HG03064 (cell line): Measurements from ENCODE around the gene PDE6D.

Source experiments
- ATAC-seq: cut with Tn5 transposase; IDR thresholded peaks from one replicate; pipeline ENCODE4 v1.9.1; 2021; ENCODE audit warnings: low read depth; ENCODE audit not compliant: unreplicated experiment

PDE6D gene

DNA sequence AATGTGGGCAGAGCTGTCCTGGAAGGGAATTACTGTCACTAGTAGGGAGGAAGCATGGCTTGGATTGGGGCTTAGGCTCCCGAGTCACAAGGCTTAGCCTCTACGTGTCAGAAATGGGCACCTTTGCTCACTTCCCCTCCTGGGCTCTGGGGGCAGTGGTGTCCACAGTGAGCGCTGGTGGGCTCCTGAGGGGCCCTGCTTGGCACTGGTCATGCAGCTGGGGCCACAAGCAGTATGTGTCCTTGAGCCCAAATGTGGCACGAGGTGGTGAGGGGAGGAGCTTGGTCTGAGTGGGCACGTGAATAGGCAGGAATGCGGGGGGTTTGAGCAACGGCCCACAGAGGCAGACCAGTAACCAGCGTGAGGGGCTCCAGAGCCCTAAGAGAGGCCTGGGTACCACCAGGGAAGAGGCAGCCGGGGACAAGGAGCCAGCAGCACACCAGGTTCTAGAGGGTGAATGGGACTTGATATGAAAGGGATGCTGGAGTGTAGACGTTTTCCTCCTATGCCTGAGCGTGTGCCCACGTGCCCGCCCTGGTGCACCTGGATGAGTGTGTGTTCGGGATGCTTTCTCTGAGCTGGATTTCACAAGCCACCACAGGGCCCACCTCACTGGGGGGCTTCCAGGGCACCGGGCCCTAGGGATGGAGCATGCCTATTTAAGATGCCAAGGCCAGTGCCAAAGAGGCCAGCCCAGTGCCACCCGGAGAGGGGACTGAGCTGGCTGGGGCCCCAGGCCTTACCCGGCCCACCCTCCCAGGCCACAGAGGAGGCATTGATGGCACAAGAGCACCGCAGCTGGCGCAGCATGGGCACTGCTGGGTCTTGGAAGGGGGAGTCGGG lies 95.5 kb downstream of the PDE6D start:
- no peak for ATAC-seq

DNA sequence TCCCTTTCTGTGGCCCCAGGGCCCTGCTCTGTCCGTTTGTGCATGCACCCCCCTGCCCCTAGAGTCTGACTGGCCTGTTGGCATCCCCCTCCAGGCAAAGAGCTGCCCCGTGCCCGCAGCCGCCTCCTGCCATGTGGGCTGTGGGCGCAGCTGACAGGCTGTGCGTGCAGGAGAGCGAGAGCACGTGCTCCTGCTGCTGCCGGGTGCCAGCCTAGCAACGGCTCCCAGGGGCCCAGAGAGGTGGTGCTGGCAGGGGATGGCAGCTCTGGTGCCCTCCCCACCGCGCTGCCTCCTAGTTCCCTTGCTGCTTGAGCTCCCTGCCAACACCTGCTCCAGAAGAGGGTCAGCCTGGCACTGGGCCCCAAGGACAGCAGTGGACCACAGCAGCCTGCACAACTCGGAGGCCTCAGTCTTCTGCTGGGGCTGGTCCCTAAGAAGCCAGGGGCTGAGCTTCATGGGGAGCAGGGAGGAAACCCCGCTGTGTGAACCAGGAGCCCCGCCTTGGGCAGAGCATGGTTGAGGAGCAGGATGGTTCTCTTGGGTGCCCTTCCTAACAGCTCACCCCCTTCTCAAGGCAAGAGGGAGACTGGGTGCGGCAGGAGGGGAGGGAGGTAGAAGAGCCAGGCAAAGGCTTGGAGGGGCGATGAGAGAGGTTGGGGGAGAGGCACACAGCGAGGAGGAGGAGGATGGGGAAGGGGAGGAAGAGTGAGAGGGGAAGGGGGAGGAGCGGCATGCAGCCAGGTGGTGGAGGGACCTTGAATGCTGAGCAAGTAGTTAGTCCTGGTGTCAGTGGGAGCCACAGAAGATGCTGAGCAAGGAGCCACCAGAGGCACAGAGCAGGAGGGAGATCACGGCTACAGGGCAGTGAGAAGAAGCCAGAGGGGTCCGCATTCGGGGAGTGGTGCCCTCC lies 96.5 kb downstream of the PDE6D start:
- ATAC-seq, result no peak

DNA sequence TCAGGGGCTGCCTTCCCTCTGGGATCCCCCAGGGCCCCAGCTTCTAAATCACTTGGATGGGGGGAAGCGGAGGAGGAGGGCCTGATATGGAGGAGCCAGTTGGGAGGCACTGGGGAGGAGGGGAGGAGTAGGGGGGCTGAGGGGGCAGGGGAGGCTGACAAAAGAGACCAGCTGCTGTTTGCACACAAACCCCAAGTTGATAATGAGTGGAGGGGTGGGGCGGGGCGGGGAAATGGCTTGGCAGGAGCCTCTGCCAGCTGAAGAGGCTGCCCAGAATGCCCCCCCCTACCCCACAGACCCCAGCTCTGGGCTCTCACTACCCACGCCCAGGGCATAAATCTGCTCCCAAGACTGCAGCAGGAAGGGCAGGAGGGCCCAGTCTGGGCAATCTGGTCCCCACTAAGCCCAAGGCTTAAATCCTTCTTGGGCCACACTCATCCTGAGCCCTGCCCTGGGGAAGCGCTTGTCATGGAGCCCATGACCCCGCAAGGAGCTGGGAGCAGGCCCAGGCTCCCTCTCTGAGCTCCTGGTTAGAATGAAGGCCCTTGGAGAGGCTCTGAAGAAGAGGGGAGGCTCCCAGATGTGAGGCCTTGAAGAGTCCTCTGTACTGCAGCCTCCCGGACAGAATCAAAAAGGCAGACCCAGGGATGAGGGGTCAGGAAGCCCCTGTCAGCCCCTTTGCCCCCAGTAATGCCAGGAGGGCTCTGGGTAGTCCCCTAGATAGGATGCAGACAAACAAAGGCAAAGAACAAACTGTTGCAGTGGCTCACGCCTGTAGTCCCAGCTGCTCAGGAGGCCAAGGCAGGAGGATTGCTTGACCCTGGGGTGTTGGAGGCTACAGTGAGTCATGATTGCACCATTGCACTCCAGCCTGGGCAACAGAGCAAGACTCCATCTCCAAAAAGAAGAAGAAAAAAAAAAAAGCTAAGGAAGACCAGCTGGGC lies 97.5 kb downstream of the PDE6D start:
- ATAC-seq, result no peak

- no peak for ATAC-seq
These were observed 98.3 kb downstream of the PDE6D start for GRCh38 chr2:231682603-231683291.
